Stimulated activated CD8-positive, alpha-beta memory T cell treated with anti-CD3 and anti-CD28 coated beads, Interleukin-15, amount 100 ng/mL, for 24 hours (primary cell): ENCODE results near the gene TRMT61A.
A peak's percentile ranks its signal among the peaks of the same experiment; 100 is the strongest.

Experiments used
- DNase-seq: peaks from one replicate; pipeline ENCODE4 v3.0.0-alpha.2; 2020; ENCODE audit warnings: low read depth

TRMT61A gene

DNA sequence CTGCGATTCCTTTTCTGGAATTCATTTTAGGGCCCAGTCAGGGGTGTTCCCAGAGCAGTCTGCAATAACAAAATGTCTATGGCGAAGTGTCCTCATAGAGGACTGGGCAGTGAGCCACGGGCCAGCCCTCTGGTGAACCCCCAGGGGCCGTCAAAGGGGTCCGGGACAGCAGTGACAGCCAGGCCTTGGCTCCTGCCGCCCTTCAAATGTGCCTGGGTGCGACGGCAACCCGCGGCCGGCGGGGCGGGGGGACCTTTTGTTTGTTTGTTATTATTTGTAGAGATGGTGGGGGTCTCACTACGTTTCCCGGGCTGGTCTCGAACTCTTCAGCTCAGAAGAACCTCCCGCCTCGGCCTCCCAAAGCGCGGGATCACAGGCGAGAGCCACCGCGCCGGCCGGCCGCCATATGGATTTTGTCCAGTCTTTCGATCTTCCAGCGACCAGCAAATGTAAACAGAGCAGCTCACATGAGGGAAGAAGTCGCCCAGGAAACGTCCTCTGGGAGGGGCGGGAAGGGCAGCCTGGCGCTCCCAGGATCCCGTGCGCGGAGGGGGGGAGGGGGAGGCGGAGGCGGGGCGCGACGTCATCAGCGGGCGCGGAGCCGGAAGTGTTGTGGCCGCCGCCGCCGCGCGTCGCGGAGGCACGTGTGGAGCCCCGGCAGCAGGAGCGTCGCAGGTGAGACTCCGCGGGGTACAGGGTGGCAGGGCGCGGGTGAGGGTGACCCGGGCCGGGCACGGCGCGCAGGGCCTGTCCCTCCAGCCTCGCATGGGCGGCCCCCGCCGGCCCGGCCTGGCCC lies at the start of gene TRMT61A:
TSS of gene TRMT61A (plus strand) at position 610 of the 796 bp plus-strand sequence. CDS start 783 bp downstream, outside the sequence.
- peak; percentile 70 for DNase-seq

DNA sequence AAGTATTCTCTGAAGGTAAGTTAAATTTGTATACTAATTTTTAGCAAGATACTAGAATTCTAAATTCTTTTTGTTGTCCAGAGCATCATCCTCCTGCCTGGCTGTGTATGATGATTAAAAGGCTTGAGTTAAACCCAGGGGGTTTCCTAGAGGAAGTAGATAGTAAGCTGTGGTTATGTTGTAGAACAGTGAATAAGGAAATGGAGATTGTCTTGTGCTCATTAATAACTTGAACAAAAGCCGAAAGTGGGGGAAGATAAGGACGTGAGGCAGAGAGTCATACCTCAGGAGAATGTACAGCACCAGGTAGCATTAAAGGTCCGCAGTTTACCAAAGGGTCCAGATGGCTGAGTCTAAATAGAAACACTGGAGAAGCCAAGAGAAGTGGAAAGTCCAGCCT lies 48.4 kb upstream of the TRMT61A start:
- no peak for DNase-seq

DNA sequence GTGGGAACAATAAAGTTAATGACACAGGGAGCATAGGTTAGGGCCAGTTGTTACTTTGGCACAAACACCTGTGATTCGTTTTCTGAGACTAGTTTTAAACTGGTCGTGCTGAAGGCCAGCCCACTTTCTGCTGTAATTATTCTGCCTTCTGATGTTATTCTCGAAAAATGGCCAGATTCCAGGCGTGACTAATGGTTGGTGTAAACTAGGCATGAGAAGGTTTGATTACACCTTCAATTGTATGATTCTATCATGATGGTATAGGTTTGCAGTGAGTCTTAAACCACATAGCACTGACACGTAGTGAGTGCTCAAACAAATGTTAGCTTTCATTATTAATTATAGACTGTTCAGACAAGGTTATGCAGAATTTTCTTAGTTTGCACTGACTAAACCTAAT lies 45.4 kb upstream of the TRMT61A start:
- DNase-seq = no peak

DNA sequence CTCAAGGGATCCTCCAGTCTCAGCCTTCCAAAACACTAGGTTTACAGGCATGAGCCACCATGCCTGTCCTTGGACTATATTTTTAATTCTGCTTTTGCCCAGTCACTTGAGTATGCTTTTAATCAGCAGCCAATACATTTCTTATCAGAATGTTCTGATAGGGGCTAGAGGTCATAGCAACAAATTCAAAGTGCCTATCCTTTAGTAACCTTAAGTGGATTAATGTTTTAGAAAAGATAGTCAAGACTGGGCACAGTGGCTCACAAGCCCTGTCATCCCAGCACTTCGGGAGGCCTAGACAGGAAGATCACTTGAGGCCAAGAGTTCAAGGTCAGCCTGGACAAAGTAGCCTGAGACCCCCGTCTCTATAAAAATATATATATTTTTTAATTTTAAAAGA lies 43.5 kb upstream of the TRMT61A start:
- no peak for DNase-seq

DNA sequence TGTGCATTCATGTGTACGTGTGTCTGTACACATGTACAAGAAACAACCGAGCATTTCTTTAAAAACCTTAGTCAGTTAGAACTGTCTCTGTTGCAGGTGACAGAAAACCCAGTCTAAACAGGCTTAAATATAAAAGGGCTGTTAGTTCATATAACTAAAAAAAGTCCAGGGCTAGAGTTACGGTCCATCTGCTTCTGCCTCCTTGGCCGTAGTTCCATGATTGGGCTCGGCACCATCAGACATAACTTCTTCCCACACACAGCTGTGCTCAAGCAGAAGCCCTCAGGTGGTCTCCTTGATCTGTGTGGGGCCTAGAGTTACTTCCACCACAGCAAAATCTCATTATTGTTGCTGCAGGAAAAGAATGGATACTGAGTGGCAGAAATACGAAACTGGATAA lies 40.9 kb upstream of the TRMT61A start:
- no peak for DNase-seq

DNA sequence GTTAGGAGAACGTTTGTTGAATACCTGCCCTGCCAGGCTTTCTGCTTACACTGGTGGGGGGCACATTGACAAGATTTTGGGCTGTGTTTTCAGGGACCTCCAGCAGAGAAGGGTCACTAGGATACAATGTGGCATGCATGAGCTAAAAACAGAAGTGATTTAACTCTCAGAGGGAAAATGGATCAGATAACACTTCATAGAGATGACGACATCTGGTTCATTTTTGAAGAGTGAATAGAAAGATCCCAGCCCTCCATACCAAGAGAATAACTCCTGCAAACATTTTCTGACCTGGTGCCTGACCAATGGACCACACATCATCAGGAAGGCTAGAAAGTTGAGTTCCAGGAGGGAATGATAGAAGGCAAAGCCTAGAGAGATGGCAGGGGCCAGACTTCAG lies 40.0 kb upstream of the TRMT61A start:
- no peak for DNase-seq

DNA sequence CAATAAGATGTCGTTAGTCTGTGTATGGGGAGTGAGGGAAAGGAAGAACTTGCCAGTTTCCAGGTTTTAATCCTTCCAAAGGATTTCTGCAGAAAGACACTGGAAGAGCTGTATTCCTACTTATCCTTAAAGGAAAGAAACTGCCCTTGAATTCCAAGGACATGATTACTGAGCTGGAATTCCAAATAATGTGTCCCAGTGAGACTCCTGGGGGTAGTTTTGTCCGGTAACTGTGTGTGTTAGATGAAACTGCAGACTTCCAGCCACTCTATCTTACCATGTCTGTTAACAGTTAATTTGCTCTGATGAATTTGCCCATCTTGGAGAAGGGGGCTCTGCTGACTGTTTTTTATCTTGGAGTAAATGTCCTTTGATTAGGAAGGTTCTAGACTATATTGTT lies 39.4 kb upstream of the TRMT61A start:
- no peak for DNase-seq

DNA sequence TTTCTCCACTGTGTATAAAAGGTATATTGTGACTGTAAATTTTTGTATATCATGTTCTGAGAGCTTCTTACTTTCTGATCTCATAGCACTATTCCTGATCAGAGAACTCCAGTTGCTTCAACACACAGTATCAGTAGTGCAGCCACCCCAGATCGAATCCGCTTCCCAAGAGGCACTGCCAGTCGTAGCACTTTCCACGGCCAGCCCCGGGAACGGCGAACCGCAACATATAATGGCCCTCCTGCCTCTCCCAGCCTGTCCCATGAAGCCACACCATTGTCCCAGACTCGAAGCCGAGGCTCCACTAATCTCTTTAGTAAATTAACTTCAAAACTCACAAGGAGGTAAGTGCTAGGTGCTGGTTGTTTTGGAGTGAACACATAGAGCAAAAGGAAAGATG lies 37.3 kb upstream of the TRMT61A start:
- DNase-seq = no peak

DNA sequence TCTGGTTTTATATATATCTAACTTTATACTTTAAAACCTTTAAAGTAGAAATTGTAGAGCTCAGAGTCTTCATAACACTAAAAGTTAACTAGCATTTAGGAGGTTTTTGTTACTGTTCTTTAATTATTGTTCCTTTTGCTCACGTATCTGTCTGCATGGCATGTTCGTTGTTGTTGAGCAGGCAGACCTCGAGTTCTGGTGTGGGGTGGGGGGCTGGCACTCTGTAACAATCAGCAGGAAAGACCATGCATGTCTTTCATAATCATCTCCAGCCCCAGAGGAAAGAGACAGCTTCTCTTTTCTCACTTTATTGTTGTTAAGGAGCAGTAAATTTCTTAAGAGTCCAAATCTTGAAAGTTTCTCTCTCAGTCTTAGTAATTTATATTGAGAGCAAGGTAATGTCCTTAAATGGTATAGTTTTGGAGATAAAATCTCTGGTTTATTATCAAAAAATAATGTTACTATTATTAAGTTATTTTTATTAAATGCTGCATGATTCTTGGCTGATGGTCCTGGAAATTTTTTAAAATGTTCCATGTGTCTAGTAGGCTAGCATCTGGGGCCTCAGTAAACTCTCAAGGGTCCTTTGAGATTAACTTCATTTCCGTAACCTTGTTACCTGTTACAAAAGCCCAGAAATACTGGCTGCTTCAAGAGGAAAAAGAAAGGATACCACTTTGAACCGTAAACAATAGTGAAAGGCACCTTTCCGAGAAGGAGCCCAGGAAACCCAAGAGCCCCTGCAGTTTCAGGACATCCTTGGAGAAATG lies 36.7 kb upstream of the TRMT61A start:
- DNase-seq = no peak

DNA sequence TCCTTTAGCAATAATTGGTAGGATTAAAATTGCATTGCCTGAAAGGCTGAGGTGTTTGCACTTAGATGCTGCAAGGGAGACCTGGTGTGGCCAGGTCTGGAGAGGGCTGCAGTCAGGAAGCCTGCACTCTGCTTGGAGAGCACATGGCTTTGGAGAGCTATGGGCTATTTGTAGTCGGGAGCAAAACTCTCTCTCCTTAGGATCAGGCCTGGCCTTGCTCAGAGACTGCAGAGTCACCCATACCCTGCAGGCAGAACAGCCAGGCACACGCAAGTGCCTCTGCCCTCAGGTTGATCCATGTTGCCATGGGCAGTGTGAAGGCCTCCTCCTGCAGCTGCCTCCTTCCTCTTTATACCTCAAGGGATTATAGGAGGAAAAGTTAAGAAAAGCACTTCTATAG lies 33.1 kb upstream of the TRMT61A start:
- no peak for DNase-seq

DNA sequence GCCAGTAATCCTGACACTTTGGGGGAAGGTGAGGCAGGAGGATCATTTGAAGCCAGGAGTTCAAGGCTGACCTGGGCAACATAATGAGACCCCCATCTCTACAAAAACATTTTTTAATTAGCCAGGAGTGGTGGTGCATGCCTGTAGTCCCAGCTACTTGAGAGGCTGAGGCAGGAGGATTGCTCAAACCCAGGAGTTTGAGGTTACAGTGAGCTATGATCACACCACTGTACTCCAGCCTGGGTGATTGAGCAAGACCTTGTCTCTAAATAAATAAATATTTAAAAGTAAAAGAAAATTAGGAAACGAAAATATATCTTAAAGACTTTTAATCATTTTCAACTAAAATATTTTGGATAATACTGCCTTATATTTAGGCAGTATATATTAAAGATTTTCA lies 32.2 kb upstream of the TRMT61A start:
- no peak for DNase-seq

DNA sequence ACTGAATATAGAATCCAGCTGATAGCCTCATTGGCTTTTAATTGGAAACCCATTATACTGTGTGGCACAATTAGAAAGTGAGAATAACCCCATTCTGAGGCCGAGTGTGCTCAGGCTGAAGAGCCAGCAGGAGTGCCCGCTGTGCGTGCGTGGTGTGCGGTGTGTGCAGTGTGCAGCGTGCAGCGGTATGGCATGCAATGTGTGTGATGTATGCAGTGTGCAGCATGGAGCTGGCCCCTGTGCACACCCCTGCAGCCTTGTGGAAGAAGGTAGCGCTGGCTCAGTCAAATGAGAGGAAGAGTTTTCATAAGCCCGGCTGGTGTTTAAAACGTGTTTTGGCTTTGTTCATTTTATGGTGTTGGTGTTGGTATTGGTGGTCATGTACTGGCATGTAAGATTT lies 29.3 kb upstream of the TRMT61A start:
- no peak for DNase-seq

DNA sequence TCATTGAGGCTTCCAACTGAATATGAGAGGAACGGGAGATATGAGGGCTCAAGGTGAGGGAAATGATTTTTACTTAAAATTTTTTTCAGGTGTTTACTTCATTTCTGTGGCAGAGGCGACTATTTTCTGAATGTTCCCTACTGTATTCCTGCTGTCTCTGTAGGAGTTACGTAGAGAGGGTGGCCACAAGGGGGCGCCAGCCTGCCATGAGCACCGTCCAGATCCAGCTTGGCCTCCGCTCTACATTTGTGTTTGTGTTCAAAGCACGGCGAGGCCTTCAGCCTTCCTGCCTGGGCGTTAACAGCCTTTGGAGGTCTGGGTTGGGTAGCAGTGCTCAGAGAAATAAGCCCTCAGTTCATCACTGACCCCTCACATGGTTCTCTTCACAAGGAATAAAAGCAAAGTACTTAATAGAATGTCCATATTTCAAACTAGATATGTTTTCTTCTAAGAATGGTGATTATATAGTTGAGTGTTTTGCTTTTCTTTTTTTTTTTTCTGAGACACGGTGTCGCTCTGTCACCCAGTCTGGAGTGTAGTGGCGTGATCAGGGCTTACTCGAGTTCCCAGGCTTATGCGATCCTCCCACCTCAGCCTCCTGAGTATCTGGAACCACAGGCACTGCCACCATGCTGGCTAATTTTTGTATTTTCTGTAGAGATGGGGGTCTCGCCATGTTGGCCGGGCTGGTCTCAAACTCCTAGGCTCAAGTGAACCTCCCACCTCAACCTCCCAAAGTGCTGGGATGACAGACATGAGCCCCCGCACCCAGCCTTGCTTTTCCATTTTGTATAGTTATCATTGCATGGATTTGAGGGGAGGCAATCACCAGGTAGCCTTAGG lies 28.6 kb upstream of the TRMT61A start:
- peak; percentile 59 for DNase-seq

DNA sequence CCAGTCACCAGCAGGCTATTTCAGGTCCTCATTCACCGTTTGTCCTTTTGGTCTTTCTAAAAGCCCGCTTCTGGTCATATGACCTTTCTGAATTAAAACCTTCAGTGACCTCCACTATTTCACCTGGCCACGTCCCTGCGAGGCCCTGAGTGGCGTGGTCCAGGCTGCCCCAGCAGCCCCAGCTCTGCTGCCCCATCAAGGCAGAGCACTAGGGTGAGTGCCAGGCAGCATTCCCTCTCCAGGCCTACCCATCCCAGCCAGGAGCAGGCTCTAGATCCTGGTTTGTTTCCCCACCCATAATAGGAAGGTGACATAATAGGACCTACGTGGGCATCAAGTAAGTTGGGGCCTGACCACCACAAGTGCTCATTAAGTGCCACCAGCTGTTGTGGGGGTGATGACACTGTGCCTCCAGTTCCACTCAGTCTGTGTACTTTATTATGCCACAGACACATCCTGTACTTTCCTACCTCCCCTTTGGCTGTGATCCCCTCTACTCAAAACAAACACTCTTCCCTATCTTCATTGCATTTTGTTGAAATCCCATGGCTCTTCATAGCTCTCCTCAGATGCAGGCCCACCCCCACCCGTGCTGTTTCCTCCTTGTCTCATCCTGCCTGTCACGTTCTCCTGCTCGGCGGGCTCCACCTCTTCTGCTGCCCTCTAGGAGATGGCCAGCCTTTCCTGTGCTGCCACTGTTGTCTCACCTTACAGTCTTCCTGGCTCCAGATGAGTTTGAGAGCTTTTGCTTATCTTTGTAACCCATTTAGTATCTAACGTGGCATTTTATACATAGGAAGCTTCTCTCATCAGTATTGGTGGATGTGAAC lies 27.7 kb upstream of the TRMT61A start:
- DNase-seq = no peak

DNA sequence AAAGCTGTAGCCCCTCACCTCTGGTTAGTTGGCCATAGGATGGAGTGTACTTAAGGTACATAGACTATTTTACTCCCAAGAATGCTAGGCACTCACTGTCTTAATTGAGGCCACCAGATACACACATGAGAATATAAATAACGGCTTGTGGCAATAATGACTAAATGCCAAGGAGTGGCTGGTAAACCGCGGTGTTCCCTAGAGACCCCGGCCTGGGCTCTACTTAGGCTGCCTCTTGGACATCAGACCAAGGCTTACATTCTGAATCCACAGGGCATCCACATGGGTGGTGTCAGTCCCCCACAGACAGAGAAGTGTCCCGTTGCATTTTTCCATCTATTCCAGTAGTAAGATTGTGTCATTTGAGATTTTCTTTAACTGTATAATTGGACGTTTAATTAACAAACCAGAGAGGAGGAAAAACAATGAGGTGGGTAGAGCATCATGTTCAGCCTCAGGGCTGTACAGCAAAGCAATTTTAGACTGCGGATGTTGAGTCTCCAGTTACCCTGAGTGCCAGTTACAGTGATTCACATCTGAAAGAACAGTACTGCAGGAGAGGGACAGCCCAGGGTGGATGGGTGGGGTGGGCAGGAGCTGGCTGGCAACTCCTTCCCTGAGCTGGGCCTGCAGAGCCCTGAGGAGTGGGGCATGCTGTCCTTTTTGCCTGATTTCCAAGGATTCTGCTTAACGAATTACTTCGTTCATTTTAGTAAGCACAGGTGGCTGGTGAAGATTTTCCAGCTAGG lies 26.9 kb upstream of the TRMT61A start:
- DNase-seq = no peak

DNA sequence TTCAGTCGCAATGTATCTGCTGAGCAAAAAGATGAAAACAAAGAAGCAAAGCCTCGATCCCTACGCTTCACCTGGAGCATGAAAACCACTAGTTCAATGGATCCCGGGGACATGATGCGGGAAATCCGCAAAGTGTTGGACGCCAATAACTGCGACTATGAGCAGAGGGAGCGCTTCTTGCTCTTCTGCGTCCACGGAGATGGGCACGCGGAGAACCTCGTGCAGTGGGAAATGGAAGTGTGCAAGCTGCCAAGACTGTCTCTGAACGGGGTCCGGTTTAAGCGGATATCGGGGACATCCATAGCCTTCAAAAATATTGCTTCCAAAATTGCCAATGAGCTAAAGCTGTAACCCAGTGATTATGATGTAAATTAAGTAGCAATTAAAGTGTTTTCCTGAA lies 26.1 kb upstream of the TRMT61A start:
- no peak for DNase-seq

DNA sequence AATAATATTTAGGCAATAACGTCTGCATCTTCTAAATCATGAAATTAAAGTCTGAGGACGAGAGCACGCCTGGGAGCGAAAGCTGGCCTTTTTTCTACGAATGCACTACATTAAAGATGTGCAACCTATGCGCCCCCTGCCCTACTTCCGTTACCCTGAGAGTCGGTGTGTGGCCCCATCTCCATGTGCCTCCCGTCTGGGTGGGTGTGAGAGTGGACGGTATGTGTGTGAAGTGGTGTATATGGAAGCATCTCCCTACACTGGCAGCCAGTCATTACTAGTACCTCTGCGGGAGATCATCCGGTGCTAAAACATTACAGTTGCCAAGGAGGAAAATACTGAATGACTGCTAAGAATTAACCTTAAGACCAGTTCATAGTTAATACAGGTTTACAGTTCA lies 25.7 kb upstream of the TRMT61A start:
- no peak for DNase-seq

DNA sequence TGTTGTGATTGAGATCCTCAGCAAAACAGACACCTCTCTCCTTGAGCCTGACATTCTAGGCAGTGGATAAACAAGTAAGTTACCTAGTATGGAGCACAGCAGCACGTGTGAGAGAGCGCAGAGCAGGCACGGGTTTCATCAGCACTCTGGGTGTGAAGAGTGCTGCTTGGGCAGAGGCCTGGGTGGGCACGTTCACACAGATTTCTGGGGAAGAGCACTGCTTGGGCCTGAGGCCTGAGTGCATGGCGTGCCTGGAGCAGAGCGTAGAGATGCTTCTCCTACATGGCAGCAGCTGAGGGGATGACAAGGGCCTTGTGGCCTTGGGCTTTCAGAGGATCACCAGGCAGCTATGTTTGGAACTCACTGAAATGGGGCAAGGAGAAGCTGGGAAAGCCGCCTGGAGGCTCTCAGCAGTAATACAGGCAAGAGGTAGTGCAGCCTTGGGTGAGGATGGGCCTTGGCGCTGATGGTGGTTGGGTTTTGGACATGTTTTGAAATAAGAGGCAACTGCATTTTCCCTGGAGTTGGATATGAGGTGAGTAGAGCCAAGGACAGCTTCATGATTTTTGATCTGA lies 23.9 kb upstream of the TRMT61A start:
- DNase-seq = no peak

DNA sequence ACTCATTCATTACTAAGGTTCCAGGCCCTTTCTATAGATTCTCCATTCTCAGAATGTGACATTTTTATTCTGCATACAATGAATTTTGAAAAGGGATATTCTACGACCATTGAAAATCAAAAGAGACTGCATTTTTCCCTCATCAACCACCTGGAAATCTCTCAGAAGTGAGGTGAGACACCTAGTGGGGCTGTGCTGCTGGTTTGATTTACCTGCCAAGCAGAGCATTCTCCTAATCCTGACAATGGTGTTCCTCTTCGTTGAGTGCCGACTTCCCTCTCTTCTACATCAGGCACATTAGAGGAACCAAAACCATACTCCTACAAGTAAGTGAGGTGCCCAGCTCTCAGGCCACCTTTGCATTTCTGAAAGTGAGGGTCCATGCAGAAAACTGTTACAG lies 21.2 kb upstream of the TRMT61A start:
- no peak for DNase-seq

DNA sequence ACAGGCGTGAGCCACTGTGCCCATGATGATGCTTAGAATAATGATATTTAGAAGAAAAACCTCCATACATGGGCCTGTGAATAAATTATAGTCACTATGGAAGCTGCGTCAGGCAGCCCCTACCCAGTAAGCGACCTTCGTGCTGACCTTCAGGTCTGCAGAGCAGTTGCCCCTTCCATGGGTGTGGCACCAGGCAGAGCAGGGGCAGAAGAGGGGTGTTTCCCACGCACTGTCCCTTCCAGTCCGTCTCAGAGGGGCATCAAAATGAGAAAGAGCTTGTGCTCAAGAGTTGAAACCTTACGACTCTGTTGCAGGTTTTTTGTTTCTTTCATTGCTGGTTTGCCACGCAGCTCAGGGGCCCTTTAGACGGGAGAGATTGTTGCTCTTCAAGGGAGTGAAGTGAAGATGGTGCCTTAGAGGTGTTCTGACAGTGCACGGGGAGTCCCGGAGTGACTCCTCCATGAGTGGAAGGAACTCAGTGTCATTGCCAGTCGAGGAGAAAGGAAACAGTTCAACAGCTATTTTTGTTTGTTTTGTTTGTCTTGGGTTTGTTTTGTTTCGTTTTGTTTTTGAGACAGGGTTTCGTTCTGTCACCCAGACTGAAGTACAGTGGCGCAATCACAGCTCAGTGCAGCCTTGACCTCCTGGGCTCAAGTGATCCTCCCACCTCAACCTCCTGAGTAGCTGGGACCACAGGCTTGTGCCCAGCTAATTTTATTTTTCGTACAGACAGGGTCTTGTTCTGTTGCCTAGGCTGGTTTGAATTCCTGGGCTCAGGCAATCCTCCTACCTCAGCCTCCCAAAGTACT lies 20.3 kb upstream of the TRMT61A start:
- no peak for DNase-seq
